Esophagus muscularis mucosa (tissue), 3 donors: ENCODE data around the gene ARMH2.

Experiments
- EP300 ChIP-seq: sonication (generic); formaldehyde crosslinking; IDR thresholded peaks from one replicate; pipeline ENCODE4 v1.6.1; 2017; ENCODE audit warnings: antibody characterized with exemption
- TF ChIP-seq, protein P1 (sequence below), 3 experiments: fragments of 200-600 bp in 2 of 3; fragments of 450-650 bp in 1 of 3; sonication (generic) in 2 of 3; IDR thresholded peaks; one replicate each; pipeline ENCODE4 v1.5.1; 2017 to 2019; ENCODE audit warnings: antibody characterized with exemption in 3 of 3, mild to moderate bottlenecking in 2 of 3, moderate library complexity in 1 of 3

DNA sequence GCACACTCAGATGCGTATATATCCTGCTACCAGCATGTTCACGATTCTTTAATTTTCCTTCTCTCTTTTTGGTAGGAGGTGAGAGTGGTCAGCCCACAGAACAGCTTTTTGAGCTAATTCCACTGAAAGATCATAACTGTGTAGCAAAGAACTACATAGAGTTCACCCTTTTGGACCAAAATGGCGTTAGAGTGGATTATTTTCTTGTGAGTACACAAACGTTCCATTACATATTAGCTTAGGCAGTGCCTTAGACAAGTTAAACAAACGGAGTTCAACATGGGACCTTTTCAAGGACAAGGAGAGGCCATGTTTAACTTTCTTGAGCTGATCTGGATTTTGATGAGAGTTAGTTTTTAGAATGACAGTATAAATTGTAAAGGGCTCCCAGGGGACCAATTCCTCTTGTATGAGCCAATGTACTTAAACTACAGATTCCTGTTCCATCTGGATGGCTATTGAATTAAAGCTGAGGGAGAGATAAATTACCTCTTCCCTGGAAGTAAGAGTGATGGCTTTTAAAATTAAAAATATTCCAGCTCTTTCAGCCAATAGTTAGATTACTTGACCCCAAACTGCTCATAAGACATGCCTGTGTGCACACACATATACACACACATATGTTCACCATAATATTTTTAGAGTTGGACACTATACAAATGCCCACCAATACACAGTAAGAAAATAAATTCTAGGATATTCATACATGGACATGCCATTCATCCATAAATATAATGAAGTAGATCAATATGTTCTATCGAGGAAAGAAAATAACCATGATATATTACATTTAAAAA, 25.6 kb upstream of the ARMH2 start:
- TF ChIP-seq, protein P1, sequence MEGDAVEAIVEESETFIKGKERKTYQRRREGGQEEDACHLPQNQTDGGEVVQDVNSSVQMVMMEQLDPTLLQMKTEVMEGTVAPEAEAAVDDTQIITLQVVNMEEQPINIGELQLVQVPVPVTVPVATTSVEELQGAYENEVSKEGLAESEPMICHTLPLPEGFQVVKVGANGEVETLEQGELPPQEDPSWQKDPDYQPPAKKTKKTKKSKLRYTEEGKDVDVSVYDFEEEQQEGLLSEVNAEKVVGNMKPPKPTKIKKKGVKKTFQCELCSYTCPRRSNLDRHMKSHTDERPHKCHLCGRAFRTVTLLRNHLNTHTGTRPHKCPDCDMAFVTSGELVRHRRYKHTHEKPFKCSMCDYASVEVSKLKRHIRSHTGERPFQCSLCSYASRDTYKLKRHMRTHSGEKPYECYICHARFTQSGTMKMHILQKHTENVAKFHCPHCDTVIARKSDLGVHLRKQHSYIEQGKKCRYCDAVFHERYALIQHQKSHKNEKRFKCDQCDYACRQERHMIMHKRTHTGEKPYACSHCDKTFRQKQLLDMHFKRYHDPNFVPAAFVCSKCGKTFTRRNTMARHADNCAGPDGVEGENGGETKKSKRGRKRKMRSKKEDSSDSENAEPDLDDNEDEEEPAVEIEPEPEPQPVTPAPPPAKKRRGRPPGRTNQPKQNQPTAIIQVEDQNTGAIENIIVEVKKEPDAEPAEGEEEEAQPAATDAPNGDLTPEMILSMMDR (IDR thresholded peaks at IDR 0.05): no peak
- TF ChIP-seq EP300: no peak
